HG03159 (cell line): ENCODE results near the gene ARHGEF1.

ENCODE experiments used
- ATAC-seq: cut with Tn5 transposase; IDR thresholded peaks from one replicate; pipeline ENCODE4 v1.9.1; 2021; ENCODE audit warnings: mild to moderate bottlenecking, moderate library complexity; ENCODE audit not compliant: unreplicated experiment

The ARHGEF1 gene

DNA sequence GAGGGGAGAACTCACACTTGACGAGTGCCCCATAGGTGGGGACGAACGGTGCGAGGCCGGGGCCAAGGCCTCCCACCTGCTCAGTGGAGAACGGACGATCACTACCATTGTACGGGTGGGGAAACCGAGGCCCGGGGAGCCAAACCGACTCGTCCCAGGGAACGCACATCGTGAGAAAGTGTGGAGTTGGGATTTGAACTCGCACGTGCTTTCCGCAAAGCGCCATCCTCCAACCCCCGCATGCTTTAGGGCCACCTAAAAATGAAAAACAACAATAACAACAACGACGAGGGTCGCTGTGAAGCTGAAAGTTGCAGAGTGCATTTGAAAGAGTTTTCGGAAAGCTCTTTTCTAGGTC is 458 bp downstream of the ARHGEF1 start:
- ATAC-seq = no peak

DNA sequence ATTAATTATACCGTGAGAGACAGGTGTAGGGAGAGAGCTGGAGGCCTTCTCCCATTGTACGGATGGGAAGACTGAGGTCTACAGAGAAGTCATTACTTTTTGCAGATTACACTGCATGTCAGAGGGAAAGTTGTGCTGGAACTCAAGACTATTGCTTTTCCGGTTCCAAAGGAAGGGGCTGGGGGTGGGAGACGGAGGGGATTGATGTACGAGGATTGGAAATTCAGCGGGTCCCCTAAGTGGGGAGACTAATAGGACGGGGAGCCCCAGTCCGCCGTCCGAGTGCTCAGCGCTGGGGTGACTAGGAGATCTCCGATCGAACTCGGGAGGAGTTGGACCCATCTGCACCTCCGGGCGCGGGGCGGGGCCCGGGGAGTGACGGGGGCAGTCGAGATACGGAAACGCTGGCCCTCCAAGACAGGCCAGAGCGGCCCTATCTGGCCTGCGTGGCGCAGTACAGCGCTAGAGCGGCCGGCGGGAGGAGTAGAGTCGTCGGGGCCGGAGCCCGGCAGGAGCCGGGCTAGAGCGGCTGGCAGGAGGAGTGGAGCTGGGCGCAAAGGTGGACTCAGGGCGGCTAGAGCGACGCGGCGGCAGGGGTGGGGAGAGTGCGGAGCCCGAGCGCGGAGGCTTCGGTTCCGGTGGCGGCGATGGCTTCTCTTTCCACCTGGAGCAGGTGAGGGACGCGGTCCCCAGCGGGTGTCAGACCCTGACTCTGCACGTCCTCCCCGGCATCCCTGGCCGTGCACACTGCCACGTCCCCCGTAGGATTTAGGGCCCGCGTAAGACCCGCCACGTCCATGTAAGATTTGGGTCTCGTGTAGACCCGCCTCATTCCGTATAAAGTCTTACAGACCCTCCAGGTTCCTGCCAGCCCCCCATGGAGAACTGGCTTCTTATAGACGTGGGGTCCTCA is 1.1 kb downstream of the ARHGEF1 start:
- ATAC-seq = peak; percentile 66

DNA sequence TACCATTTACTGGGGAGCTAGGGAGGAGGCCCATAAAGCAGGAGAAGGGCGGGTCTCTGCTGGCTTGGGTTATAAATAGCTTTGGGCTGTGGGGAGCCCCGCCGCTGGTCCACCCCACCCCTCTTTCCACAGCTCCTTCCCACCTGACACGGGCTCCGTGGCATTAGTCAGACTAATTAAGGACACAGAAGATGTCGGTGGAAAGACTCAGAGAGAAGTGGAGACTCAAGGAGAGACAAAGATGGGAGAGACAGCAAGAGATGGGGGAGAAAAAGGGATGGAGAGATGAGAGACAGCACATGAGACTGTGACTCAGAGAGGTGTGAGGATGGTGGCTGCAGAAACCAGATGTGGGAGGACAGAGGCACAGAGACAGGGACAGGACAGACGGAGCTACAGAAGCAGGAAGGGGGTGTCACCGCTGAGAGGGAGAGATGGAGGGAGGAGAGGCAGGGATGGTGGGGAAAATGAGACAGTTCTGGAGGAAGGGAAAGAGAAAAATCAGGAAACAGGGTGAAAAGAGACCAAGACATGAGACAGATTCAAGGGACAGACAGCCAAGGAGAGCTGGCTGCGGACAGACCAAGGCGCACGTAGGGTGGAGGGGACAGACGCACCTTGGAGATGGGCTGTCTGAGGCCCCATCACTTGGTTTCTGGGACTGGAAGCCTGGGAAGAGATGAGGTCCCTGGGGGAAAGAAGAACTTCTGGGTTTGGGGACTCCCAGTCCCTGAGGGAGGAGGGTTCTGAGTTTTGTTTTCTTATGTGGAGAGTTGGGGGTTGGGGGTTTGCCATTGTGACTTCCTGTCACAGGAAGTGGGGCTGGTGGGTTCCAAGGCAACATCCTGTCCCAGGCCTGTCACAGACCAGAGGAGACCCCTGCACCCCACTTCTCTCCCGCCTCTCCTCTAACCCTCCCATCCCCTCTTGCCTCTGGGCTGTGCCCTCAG is 4.1 kb downstream of the ARHGEF1 start:
- no peak for ATAC-seq

DNA sequence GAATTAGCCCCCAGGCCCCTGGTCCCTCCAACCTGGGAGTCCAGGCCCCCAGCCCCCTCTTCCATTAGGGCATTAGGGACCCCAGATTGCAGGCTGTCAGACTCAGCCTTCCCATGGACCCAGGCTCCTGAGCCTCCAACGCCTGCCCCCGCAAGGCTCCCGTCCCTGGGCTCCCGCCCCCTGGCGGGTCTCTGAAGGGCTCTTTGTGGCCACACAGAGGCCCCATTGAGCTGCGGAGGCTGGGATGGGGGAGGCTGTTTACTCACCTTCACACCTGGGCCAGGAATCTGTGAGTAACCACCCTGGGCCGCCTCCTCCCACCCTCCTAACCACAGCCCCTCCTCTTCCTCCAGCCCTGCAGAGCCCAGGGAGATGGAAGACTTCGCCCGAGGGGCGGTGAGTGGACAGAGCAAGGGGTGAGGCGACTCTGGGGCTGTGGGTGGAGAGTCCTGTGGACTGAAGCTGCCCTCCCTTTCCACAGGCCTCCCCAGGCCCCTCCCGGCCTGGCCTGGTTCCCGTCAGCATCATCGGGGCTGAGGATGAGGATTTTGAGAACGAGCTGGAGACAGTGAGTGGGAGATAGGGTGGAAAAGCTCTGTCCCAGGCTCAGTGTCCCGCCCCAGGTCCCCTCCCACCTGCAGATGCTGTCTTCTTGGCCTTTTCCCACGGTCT is 4.9 kb downstream of the ARHGEF1 start:
- no peak for ATAC-seq

DNA sequence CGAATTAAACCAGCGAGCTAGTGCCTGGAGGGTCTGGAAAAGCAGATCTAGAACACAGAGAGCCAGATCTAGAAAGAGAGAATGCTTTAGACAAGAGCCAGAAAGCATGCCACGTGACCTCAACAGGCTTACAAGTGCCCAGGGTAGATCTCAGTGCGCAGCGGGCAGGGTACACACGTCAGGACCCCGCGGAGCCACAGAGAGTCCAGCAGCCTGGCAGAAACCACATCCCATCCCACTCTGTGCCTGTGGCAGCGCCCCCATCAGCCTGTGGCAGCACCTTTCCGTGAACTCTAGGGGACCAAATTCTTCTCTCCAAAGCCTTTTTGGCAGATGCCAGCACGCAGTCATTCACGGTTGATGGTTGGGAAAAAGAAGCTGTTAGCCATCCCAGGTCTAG is 5.9 kb downstream of the ARHGEF1 start:
- ATAC-seq = no peak

DNA sequence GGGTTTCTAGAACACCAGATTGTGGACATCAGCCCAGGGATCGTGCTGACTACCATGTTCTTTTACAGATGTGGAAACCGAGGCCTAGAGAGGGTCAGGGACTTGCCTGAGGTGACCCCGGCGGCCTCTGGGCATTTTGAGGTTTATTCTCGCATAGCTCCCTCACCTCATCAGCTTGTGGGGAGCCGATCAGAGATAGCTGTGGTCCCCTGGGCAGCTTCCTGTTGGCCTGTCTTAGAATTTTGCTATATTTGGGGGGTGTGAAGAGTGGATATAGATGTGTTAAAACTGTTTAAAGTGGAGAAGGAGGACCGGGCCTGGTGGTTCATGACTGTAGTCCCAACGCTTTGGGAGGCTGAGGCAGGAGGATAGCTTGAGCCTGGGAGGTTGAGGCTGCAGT is 6.9 kb downstream of the ARHGEF1 start:
- no peak for ATAC-seq

DNA sequence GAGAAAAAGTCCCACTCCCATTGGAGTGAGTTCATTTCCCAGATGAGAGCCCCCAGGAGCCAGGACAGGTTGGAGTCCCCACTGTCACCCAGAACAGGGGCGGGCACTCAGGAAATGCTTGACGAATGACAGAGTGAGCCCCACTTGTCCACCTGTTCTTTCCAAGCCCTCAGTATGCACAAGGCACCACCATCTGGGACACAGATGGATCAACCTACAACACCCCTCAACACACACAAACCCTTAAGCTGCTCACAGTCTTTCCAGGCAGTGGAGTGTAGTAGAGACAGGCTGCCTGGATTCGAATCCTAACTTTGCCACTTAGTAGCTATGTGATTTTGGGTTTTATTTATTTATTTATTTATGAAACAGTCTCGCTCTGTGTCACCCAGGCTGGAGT is 8.0 kb downstream of the ARHGEF1 start:
- ATAC-seq = no peak

DNA sequence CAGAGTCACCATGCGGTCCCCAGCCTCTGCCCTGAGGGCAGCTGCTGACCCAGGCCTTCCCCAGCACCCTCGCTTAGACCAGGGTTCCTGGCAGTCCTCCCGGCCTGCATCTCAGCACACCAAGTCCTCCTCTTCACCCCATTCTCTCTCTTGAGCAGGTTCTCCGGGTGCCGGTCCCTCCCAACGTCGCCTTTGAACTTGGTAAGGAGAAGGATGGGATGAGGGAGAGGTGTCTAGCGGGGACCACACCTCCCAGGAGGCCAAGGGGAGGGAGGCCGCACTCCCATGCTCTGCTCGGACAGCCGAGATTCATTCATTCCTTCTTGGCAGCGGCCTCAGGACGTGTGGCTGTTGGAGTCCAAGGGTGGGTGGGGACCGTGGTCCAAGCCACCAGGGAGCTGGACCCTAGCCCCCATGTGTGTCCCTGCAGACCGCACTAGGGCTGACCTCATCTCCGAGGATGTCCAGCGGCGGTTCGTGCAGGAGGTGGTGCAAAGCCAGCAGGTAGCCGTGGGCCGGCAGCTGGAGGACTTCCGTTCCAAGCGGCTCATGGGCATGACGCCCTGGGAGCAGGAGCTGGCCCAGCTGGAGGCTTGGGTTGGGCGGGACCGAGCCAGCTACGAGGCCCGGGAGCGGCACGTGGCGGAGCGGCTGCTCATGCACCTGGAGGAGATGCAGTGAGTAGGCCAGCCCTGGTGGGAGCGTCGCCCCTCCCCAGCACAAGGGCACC is 9.4 kb downstream of the ARHGEF1 start:
- ATAC-seq = no peak

DNA sequence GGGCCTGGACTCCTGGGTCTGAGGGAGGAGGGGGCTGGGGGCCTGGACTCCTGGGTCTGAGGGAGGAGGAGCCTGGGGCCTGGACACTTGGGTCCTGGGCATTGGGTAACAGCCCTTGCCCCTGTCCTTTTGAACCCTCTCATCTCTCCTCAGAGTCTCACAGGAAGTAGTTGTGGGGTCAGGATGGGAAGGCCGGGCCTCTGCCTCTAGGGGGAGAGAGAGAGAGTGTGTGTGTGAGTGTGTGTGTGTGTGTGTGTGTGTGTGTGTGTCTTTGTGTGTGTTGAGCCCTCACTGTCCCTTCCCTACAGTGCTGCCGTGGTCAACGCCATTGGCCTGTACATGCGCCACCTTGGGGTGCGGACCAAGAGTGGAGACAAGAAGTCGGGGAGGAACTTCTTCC is 10.9 kb downstream of the ARHGEF1 start:
- ATAC-seq = no peak

DNA sequence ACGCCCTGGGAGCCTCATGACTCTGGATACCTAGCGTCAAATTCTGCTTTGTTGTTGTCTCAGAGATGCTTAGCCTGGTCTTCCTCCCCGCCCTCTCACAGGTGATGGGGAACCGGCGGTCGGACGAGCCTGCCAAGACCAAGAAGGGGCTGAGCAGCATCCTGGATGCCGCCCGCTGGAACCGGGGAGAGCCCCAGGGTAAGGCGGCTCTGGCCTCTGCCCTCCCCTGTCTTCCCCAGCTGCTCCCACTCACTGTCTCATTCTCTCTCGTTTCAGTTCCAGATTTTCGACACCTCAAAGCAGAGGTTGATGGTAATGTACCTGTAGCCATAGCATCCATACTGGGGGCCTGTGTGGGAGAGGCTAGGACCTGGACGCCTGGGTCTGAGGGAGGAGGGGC is 11.4 kb downstream of the ARHGEF1 start:
- no peak for ATAC-seq

DNA sequence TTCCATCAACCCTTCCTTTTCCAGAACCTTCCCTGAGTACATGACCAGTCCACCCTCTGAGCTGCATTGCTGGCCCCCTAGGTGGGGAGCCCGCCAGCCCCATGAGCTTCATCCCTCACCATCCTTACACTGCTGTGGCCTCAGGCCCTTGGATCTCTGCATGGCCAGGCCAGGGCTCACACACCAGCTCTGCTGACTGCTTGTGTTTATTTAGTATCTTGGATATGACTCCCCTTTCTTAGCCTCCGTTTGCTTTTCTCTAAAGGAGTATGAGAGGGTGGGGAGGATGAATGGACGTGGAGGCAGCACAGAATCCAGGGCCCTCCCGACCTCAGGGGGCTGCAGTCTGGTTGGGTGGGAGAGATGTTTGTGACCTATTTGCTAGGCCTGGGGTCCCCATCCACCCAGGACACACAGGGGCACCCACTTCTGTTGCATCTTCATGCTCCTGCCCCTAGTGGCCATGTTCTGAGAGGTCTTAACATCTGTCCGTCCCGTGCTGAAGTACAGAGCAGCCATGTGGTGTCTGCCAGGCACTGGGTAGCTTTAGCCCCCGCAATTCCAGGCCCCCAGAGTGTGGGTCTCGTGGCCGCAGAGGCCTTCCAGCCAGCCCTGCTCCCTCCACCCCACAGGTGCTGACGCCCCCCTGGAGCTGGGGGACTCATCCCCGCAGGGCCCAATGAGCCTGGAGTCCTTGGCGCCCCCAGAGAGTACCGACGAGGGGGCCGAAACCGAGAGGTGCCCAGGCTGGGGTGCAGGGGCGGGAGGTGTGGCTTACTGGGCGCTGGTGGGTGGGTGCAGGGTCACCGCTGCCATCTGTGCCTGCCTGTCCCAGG is 13.0 kb downstream of the ARHGEF1 start:
- ATAC-seq = no peak

DNA sequence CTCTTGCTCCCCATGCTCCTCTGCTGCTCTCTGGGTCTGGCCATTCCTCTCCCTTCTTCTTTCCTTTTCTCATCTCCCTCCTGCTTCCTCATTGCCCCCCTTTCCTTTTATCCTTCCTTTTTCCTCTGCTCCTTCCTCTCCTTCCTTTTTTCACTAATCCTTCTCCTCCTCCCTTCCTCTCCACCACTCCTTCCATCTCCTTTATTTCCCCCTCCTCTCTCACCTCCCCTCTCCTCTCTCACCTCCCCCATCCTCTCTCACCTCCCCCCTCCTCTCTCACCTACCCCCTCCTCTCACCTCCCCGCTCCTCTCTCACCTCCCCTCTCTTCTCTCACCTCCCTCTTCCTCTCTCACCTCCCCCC is 13.6 kb downstream of the ARHGEF1 start:
- no peak for ATAC-seq

DNA sequence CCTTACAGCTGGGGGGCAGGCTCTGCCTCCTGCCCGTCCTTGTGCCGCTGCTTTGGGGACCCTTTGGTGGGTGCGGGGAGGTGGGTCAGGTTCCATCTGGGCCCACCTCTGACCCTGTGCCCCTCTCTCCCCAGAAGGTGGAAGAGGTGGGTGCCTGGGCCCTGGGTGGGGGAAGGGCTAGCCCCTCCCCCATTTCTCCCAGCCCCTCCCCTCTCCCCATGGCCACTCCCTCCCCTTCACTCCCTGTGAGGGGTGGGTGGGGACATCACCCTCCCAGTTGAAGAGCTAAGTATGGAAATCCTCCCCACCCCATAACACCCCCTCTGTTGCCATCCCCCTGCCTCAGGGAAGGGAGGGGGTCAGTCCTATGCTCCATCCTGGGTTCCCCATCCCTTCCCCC is 14.2 kb downstream of the ARHGEF1 start:
- ATAC-seq = no peak

DNA sequence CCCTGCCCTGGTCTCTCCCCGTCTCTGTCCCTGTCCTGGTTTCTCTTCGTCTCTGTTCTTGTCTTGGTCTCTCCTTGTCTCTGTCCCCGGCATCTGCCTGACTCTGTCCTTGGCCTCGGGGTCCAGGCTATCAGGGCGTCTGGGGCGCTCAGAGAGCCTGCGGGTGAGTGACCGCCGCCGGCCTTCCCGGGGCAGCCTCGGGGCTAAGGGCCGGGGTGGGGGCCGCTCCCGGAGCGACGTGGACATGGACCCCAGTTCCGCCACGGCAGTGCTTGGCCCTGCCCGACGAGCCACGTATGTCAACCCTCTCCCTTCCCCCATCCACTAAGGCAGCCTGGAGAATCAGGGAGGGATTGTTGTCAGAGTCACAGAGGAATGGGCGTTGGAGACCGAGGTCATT is 14.8 kb downstream of the ARHGEF1 start:
- ATAC-seq = no peak

DNA sequence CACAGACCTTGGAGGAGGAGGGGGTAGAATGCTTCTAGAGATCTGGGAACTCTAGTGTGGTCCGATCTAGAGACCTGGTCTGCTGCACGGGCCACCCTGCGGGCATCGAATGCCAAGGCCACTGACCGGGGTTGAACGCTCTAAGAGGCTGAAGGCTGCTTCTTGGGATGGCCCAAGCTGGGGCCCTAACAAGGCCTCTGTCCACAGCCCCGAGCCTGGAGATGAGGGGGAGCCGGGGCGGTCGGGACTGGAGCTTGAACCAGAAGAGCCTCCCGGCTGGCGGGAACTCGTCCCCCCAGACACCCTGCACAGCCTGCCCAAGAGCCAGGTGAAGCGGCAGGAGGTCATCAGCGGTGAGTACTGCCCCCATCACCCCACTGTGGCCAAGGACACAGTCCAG is 15.3 kb downstream of the ARHGEF1 start:
- ATAC-seq = no peak

DNA sequence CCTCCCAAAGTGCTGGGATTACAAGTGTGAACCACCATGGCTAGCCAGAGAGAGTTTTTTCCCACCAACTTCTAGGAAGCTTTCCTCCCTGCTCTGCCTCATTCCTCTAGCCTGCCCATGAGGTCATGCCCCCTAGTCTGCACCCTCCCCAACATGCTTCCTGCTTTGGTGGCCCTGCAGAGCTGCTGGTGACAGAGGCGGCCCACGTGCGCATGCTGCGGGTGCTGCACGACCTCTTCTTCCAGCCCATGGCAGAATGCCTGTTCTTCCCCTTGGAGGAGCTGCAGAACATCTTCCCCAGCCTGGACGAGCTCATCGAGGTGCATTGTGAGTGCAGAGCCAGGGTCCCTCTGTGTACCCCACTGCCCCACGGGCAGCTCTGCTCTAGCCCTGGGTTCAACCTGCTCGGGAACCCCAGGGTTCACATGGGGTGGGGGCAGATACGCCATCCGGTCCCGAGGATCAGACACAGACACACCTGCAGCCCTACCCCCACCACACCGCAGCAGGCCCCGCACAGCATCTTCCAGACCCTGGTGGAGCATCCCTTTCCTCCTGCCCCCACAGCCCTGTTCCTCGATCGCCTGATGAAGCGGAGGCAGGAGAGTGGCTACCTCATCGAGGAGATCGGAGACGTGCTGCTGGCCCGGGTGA is 18.9 kb downstream of the ARHGEF1 start:
- ATAC-seq = no peak

DNA sequence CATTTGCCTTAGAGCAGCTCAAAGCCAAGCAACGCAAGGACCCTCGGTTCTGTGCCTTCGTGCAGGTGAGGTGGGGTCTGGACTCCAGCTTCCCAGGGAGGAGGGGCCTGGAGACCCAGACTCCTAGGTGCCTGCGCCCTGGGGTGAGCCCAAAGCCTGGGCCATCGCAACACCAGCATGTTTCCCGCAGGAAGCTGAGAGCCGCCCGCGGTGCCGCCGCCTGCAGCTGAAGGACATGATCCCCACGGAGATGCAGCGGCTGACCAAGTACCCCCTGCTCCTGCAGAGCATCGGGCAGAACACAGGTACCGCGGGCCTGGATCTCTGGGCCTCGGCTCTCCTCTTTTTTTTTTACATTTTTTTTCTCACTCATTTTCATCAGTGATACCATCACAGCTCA is 19.6 kb downstream of the ARHGEF1 start:
- ATAC-seq = no peak

DNA sequence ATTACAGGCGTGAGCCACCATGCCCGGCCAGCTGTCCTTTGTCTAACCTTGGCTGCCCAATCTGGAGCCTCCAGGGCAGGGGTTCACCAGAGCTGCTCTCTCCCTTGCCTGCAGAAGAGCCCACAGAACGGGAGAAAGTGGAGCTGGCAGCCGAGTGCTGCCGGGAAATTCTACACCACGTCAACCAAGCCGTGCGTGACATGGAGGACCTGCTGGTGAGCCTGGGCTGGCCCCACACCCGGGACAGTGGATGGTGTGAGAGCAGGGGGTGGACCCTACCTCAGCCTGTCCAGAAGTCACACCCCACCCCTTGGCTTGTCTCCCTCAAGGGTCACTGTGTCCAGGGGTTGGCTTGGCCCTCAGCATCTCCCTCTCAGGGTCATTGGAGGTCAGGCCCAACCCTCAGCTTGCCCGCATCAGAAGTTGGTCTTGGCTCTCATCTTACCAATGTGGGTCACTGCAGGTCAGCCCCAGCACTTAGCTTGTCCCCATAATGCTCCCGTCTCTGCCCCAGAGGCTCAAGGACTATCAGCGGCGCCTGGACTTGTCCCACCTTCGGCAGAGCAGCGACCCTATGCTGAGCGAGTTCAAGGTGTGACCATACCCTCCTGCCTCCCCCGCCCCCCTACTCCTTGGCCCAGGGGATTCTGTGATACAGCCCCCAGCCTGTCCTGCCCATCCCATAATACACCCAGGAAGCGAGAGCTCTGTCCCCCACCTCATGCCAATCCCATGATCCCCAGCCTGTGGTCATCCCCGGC is 20.4 kb downstream of the ARHGEF1 start:
- ATAC-seq = no peak
